K562 (cell line): Measurements from ENCODE around the gene ADAR. TPM values are rescaled to one million over a fixed set of nuclear protein-coding genes. Genes with fewer than 3 reads are reported as not detected.

Experiments
- DPF2 ChIP-seq: fragments of 450-650 bp; IDR thresholded peaks from 2 replicates; pipeline ENCODE4 v1.6.1; 2016
- EGR1 ChIP-seq: fragments of 450-650 bp; conservative IDR thresholded peaks from 2 replicates; pipeline ENCODE4 v1.6.1; 2017; ENCODE audit warnings: mild to moderate bottlenecking
- ELF1 ChIP-seq: fragments of 200-800 bp; sonication (Bioruptor generic); IDR thresholded peaks from 2 replicates; pipeline ENCODE4 v1.6.1; 2016; ENCODE audit warnings: missing genetic modification characterization, missing compliant biosample characterization
- ETV1 ChIP-seq: fragments of 450-650 bp; conservative IDR thresholded peaks from 2 replicates; pipeline ENCODE4 v1.6.1; 2016; ENCODE audit warnings: missing genetic modification characterization, control low read depth, low read depth, missing compliant biosample characterization
- HOXB6 ChIP-seq: fragments of 250-450 bp; sonication (Bioruptor Pico); IDR thresholded peaks from 2 replicates; pipeline ENCODE4 v1.5.1; 2022; ENCODE audit warnings: mild to moderate bottlenecking, borderline replicate concordance
- KAT8 ChIP-seq: fragments of 450-650 bp; IDR thresholded peaks from 2 replicates; pipeline ENCODE4 v1.6.1; 2016; ENCODE audit warnings: low read depth, mild to moderate bottlenecking
- KLF10 ChIP-seq: fragments of 250-450 bp; sonication (Bioruptor Pico); IDR thresholded peaks from 2 replicates; pipeline ENCODE4 v1.6.1; 2021; ENCODE audit warnings: matching md5 sums
- MEIS2 ChIP-seq: fragments of 450-650 bp; IDR thresholded peaks from 2 replicates; pipeline ENCODE4 v1.6.1; 2014; ENCODE audit warnings: mild to moderate bottlenecking; ENCODE audit not compliant: partially characterized antibody
- MTA1 ChIP-seq: fragments of 450-650 bp; IDR thresholded peaks from 2 replicates; pipeline ENCODE4 v1.6.1; 2017; ENCODE audit warnings: borderline replicate concordance
- NFIC ChIP-seq: fragments of 450-650 bp; IDR thresholded peaks from 2 replicates; pipeline ENCODE4 v1.6.1; 2017; ENCODE audit warnings: mild to moderate bottlenecking, inconsistent platforms
- PPARD ChIP-seq: fragments of 250-450 bp; sonication (Bioruptor Pico); IDR thresholded peaks from 2 replicates; pipeline ENCODE4 v1.8.0; 2022; ENCODE audit warnings: inconsistent platforms, mild to moderate bottlenecking, moderate library complexity
- RAD21 ChIP-seq, 2 experiments: fragments of 250-450 bp in 1 of 2; fragments of 450-650 bp in 1 of 2; sonication (Bioruptor Pico) in 1 of 2; formaldehyde crosslinking in 1 of 2; IDR thresholded peaks in 1 of 2; conservative IDR thresholded peaks in 1 of 2; 2 replicates each; pipeline versions ENCODE4 v1.4.0 to v1.8.0; 2020 to 2022; ENCODE audit warnings: mild to moderate bottlenecking in 2 of 2, moderate library complexity in 1 of 2
- REST ChIP-seq, 2 experiments: fragments of 450-650 bp; formaldehyde crosslinking in 1 of 2; IDR thresholded peaks; 2 replicates each; pipeline versions ENCODE4 v1.4.0 to v1.6.1; 2014 to 2020; ENCODE audit warnings: mild to moderate bottlenecking in 2 of 2, borderline replicate concordance in 1 of 2, low read depth in 1 of 2
- SMARCE1 ChIP-seq: fragments of 450-650 bp; IDR thresholded peaks from 2 replicates; pipeline ENCODE4 v1.7.1; 2016; ENCODE audit warnings: mild to moderate bottlenecking
- TCF3 ChIP-seq: sonication (generic); formaldehyde crosslinking; IDR thresholded peaks from 2 replicates; pipeline ENCODE4 v1.4.0; 2020; ENCODE audit warnings: mild to moderate bottlenecking, missing genetic modification reagents
- ZNF140 ChIP-seq: fragments of 250-450 bp; sonication (Bioruptor Pico); IDR thresholded peaks from 2 replicates; pipeline ENCODE4 v1.8.0; 2021; ENCODE audit warnings: moderate library complexity, mild to moderate bottlenecking, inconsistent platforms
- ZNF217 ChIP-seq: sonication (generic); formaldehyde crosslinking; IDR thresholded peaks from 2 replicates; pipeline ENCODE4 v1.8.0; 2022; ENCODE audit warnings: mild to moderate bottlenecking, missing genetic modification reagents
- polyA plus RNA-seq, 8 experiments: library from polyadenylated mRNA; depleted of rRNA in 4 of 8; stranded (reverse) in 5 of 8; unstranded in 3 of 8; fragments of >200 nt; fragmentation: Nextera tagmentation in 2 of 8; fragmentation: Illumina TruSeq in 1 of 8; extraction: Ambion mirVana in 2 of 8; extraction: Trizol in 1 of 8; gene quantifications; 2 replicates each; pipeline versions ENCODE4 v1.2.1 to v1.2.3, GENCODE V29; 2011 to 2014; ENCODE audit warnings: inconsistent platforms in 1 of 8, missing spikeins in 1 of 8
- total RNA-seq, 7 experiments: library from RNA; depleted of rRNA in 6 of 7; stranded (reverse); fragments of >200 nt in 6 of 7; fragmentation: Illumina TruSeq in 2 of 7; extraction: Trizol in 2 of 7; gene quantifications; 2 replicates each; pipeline versions ENCODE4 v1.2.1 to v1.2.3, GENCODE V29; 2011 to 2021; ENCODE audit warnings: low replicate concordance in 1 of 7
- TF ChIP-seq, protein P1 (sequence below): fragments of 200-800 bp; sonication (Bioruptor generic); IDR thresholded peaks from 2 replicates; pipeline ENCODE4 v1.6.1; 2017; ENCODE audit warnings: missing genetic modification characterization, missing compliant biosample characterization
- TF ChIP-seq, protein P2 (sequence below): fragments of 250-450 bp; sonication (Bioruptor Pico); IDR thresholded peaks from 2 replicates; pipeline ENCODE4 v1.5.0; 2020; ENCODE audit warnings: mild to moderate bottlenecking, borderline replicate concordance

The ADAR gene
- total and polyA plus RNA-seq, 9 of the 15 experiments (the other 6 are each of a cell fraction or from before 2014, with no cell fraction given), result 30.1 to 123 (median 60.2) TPM

GRCh38 chr1:154593390-154593789, 14.6 kb downstream of the ADAR start (continued):
- TF ChIP-seq MTA1 (no peak), NFIC (peak; percentile 26; the same call in 1 of the 2 replicates), RAD21 (CRISPR knock-in tag; conservative IDR thresholded peaks at IDR 0.05 in 1 of 2, IDR thresholded peaks at IDR 0.05 in 1 of 2) (no peak), ELF1 (tag) (peak; percentile 29; the same call in 1 of the 2 replicates), REST (IDR thresholded peaks at IDR 0.05; ENCODE audit: borderline replicate concordance) (no peak), REST (CRISPR knock-in tag; IDR thresholded peaks at IDR 0.05; ENCODE audit: low read depth) (no peak), KAT8 (no peak), SMARCE1 (peak; percentile 55; the same call in 1 of the 2 replicates), EGR1 (no peak), ZNF217 (CRISPR knock-in tag) (no peak), TCF3 (CRISPR knock-in tag) (peak; percentile 62), PPARD (CRISPR knock-in tag) (no peak), ETV1 (tag) (no peak), HOXB6 (no peak), DPF2 (peak; percentile 19; the same call in 1 of the 2 replicates), ZNF140 (no peak), MEIS2 (peak; percentile 46), KLF10 (no peak)
- TF ChIP-seq, protein P1, sequence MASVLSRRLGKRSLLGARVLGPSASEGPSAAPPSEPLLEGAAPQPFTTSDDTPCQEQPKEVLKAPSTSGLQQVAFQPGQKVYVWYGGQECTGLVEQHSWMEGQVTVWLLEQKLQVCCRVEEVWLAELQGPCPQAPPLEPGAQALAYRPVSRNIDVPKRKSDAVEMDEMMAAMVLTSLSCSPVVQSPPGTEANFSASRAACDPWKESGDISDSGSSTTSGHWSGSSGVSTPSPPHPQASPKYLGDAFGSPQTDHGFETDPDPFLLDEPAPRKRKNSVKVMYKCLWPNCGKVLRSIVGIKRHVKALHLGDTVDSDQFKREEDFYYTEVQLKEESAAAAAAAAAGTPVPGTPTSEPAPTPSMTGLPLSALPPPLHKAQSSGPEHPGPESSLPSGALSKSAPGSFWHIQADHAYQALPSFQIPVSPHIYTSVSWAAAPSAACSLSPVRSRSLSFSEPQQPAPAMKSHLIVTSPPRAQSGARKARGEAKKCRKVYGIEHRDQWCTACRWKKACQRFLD (CRISPR knock-in tag), result no peak
- TF ChIP-seq, protein P2, sequence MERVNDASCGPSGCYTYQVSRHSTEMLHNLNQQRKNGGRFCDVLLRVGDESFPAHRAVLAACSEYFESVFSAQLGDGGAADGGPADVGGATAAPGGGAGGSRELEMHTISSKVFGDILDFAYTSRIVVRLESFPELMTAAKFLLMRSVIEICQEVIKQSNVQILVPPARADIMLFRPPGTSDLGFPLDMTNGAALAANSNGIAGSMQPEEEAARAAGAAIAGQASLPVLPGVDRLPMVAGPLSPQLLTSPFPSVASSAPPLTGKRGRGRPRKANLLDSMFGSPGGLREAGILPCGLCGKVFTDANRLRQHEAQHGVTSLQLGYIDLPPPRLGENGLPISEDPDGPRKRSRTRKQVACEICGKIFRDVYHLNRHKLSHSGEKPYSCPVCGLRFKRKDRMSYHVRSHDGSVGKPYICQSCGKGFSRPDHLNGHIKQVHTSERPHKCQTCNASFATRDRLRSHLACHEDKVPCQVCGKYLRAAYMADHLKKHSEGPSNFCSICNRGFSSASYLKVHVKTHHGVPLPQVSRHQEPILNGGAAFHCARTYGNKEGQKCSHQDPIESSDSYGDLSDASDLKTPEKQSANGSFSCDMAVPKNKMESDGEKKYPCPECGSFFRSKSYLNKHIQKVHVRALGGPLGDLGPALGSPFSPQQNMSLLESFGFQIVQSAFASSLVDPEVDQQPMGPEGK (CRISPR knock-in tag), result no peak
